ENCODE data around the gene BARX2.
A peak's percentile ranks its signal among the peaks of the same experiment; 100 is the strongest.

BARX2 gene

DNA sequence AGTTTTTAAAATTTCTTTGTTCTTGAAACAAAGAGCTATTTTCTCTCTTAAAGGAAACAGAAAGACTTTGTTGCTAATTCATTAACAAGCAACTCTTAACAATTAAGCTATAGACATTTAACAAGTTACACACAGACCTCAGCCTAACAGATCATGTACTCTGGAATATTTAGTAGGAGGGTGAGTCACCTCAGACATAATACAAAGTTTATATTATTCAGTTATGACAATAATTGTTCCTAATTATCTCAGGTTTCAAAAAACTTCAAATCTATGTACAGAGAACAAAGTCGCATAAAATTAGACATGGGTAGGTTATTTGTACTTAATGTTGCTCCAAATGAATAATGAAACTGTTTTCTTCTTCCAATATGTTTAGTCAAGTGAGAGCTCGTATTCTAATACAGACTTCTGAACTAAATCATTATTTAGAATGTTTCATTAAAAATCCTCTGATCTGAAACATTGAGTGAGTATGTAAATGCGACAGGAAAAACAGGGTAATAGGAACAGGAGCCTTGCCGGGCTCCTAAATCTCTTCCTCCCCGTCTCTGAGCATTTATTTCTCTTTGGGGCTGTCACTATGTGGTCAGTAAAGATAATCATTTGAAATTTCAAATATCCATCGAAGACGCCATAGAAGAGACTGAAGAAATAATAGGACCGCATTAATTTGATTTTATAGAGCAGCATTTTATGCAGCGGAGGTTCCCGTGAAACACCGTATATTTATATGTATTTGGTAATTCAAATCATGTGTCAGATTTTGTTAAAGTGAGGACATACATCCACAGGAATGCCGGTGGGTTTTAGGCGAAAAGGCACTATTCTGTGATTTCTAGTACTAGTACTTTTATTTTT lies 8.7 kb upstream of the BARX2 start:
- no peak overlapping the region for H3K4me3 Mint-ChIP-seq
- DNase-seq = no peak
- peaks cover 65% of the 10 kb centered on the region for H3K27me3 Mint-ChIP-seq
- no peak overlapping the region for H3K27ac Mint-ChIP-seq
- no peak for ATAC-seq
- no peaks in the 10 kb centered on the region for H3K9me3 Mint-ChIP-seq
- peaks cover 3% of the 10 kb centered on the region for H3K4me1 Mint-ChIP-seq

DNA sequence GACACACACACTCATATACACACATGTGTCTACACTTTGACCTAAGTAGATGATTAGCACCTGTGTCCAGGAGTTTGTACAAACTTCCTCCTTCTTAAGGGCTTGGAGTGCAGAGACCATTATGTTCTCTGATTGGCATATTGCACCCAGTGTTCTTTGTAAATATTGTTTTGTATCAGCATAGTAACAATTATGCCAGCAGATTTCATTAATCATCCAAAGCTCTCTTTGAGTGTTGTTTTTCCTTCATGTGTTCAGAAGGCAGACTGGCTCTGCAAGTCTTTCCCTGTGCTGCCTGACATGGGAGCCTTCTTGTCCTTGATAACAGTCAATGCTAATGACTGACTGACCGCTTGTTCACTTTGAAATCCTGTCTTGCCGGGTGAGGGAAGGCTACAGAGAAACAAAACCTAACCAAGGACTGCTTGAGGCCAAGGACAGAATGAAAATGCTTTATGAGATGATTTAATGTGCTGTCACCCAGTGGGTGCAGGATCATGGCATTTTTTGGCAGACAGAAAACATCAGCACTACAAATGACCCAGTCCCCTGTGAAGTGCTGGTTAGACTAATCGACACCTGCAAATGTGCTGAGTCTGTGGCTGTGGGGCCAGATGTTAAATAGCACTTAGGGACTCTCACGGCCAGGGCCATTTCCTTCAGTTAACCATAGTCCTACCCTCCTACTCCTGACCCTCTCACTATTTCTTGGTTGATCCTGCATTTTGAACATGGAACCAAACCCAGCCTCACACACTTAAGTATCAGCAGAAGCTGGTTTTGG lies 6.6 kb upstream of the BARX2 start:
- Mint-ChIP-seq H3K4me3 (no peak overlapping the region), H3K27me3 (peaks cover 86% of the 10 kb centered on the region), H3K27ac (no peak overlapping the region), H3K9me3 (no peaks in the 10 kb centered on the region), H3K4me1 (peaks cover 20% of the 10 kb centered on the region)
- no peak for ATAC-seq
- DNase-seq = no peak

GRCh38 chr11:129370715-129371114 lies 4.9 kb upstream of the BARX2 start:
- H3K4me3 Mint-ChIP-seq = no peak overlapping the region
- no peak overlapping the region for H3K27ac Mint-ChIP-seq
- peaks cover 98% of the 10 kb centered on the region for H3K27me3 Mint-ChIP-seq
- DNase-seq = no peak
- peaks cover 33% of the 10 kb centered on the region for H3K4me1 Mint-ChIP-seq
- no peak for ATAC-seq
- no peaks in the 10 kb centered on the region for H3K9me3 Mint-ChIP-seq

DNA sequence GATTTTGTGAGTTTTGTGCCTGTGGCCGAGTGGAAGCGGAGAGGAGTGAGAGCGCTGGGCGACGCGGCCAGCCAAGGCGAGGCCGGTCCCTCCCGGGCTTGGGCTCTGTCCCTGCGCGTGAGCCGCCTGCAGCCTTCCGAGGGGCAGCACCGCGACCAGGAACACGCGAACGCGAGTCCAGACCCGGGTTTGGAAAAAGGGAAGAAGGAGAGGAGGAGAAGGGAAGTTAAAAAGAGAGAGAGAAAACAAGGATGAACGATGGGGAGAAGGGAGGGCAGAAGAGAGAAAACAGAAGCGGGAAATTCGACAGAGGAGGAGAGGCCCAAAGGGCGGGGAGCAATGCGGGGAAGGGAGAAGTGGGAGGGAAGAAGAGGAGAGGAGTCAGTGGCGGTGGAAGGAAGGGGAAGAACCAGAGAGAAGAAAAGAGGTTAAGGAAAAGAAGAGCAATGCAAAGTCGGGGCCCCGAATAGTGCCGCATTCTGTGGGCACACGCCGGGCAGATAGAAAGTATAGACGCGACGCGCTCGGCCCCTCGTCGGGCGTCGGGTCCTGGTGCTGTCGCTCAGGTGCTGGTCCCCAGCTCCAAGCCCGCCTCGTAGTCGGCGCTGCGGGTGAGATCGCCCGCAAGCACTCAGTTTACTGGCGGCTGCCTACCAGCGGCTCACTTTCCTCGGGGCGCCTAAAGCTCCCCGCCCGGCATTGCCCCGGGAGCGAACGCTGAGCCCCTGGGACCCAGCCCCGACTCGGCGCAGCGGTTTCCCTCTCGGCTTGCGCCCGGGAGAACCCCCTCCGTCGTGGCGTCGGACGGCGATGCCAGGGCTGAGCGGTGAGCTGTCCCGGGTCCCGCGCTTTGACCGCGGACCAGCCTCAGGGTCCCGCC lies 2.8 kb upstream of the BARX2 start:
- peaks cover 41% of the 10 kb centered on the region for H3K4me1 Mint-ChIP-seq
- no peak overlapping the region for H3K27ac Mint-ChIP-seq
- DNase-seq (peak in 1 of 2 donors; percentile 16), ATAC-seq (no peak)
- no peaks in the 10 kb centered on the region for H3K9me3 Mint-ChIP-seq
- peak overlapping the region; percentile 78 to 80 for H3K4me3 Mint-ChIP-seq
- H3K27me3 Mint-ChIP-seq = peaks cover 98% of the 10 kb centered on the region

GRCh38 chr11:129373489-129373953 lies 2.1 kb upstream of the BARX2 start:
- H3K4me3 Mint-ChIP-seq = peak overlapping the region; percentile 78
- no peak for ATAC-seq
- H3K27ac Mint-ChIP-seq = no peak overlapping the region
- no peaks in the 10 kb centered on the region for H3K9me3 Mint-ChIP-seq
- no peak for DNase-seq
- peaks cover 41% of the 10 kb centered on the region for H3K4me1 Mint-ChIP-seq
- peaks cover 98% of the 10 kb centered on the region for H3K27me3 Mint-ChIP-seq

- H3K9me3 Mint-ChIP-seq = no peaks in the 10 kb centered on the region
- H3K27me3 Mint-ChIP-seq = peaks cover 96% of the 10 kb centered on the region
- ATAC-seq (no peak), DNase-seq (peak in 1 of 2 donors; percentile 17)
- no peak overlapping the region for H3K27ac Mint-ChIP-seq
- peaks cover 41% of the 10 kb centered on the region for H3K4me1 Mint-ChIP-seq
- peak overlapping the region; percentile 78 for H3K4me3 Mint-ChIP-seq
Measured at GRCh38 chr11:129374081-129374992, 1.3 kb upstream of the BARX2 start.

DNA sequence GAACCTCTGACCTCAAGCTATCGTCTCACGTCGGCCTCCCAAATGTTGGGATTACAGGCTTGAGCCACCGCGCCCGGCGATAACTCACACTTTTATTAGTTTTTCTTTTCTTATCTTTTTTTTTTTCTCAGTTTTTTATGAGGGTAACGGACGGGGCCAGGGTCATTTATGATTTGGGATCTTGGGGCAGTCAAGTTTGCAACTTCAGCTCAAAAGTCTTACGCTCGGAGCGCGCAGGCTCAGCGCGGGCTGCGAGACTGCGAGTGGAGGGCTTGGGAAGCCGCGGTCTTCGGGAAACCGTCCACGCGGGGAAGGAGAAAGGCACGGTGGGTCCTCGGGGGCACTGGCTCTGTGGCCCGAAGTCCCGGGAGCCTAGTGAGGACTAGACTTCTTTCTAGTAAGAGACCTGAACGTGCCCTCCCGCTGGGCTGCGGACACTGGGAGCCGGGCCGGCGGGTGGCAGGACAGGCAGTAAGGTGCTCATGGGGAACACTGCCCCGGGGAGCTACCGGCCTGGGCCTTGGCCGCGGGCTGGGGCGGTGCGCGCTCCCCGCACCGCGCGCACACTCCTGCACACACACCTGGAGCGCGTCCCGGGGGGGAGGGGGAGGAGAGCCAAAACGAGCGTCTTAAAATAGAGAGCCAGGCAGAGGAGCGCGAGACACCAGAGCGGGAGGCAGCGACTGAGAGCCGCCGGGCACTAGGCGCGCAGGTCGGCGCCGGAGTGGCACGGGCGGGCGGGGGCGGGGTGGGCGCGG lies 476 bp upstream of the BARX2 start:
- peak overlapping the region; percentile 78 for H3K4me3 Mint-ChIP-seq
- ATAC-seq (peak; percentile 67), DNase-seq (peak in 1 of 2 donors; percentile 26)
- no peaks in the 10 kb centered on the region for H3K9me3 Mint-ChIP-seq
- H3K27ac Mint-ChIP-seq = no peak overlapping the region
- peaks cover 41% of the 10 kb centered on the region for H3K4me1 Mint-ChIP-seq
- H3K27me3 Mint-ChIP-seq = peaks cover 94% of the 10 kb centered on the region

- H3K4me1 Mint-ChIP-seq = peaks cover 40% of the 10 kb centered on the region
- no peak for ATAC-seq
- DNase-seq = no peak
- no peaks in the 10 kb centered on the region for H3K9me3 Mint-ChIP-seq
- peak overlapping the region in 1 of 2 donors; percentile 70 for H3K4me3 Mint-ChIP-seq
- peaks cover 90% of the 10 kb centered on the region for H3K27me3 Mint-ChIP-seq
- no peak overlapping the region for H3K27ac Mint-ChIP-seq
Measured at GRCh38 chr11:129376658-129377341, 1.2 kb downstream of the BARX2 start.

GRCh38 chr11:129377739-129378138 lies 2.1 kb downstream of the BARX2 start:
- H3K4me3 Mint-ChIP-seq = no peak overlapping the region
- ATAC-seq = no peak
- H3K27me3 Mint-ChIP-seq = peaks cover 87% of the 10 kb centered on the region

GRCh38 chr11:129380413-129380812 lies 4.8 kb downstream of the BARX2 start:
- no peak for ATAC-seq
- no peak for DNase-seq
- Mint-ChIP-seq H3K27ac (no peak overlapping the region), H3K4me3 (no peak overlapping the region), H3K27me3 (peaks cover 85% of the 10 kb centered on the region), H3K9me3 (no peaks in the 10 kb centered on the region), H3K4me1 (peaks cover 9% of the 10 kb centered on the region)

More at GRCh38 chr11:129377739-129378138, 2.1 kb downstream of the BARX2 start:
- Mint-ChIP-seq H3K9me3 (no peaks in the 10 kb centered on the region), H3K4me1 (peaks cover 31% of the 10 kb centered on the region), H3K27ac (no peak overlapping the region)
- no peak for DNase-seq

DNA sequence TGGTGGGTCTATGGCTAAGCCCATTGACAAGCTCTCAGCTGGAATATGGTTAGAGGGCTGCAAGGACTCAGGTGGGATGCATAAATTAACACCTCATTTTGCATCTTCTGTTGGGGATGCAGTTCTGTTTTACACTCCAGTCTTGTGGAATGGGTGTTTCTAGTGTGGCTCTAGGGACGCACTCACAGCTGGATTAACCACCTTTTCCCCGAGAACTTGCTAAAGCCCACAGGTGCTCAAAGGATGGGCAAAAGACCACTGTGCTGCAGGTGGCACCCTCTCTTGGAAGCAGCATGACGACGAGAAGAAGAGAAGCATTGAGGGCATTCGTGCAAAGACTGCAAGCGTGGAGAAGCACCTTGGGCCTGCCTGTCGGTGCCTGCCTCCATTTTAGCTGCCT lies 6.9 kb downstream of the BARX2 start:
- Mint-ChIP-seq H3K9me3 (no peaks in the 10 kb centered on the region), H3K27ac (peak overlapping the region in 1 of 2 donors; percentile 54), H3K27me3 (peaks cover 76% of the 10 kb centered on the region), H3K4me1 (no peaks in the 10 kb centered on the region), H3K4me3 (no peak overlapping the region)
- ATAC-seq = no peak
- DNase-seq = no peak

DNA sequence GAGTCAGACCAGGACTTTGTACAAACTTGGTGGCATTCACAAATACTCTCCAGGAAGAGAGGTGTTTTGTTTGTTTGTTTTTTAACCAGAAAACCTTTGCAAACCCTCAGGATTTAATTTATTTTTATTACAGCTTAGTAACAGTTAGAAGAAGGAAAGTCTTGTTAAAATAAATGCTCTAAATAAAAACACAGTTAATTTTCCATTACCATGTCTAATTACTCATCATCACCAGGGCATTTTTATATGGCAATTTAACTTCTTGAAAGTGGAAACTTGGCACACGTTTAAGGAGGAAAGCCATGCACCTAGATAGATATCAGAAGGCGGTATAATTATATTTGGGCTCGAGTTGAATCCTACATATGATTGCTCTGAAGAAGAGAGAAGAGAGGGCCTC lies 7.4 kb downstream of the BARX2 start:
- no peak for ATAC-seq
- DNase-seq = no peak
- peaks cover 76% of the 10 kb centered on the region for H3K27me3 Mint-ChIP-seq
- H3K4me1 Mint-ChIP-seq = no peaks in the 10 kb centered on the region
- no peak overlapping the region for H3K27ac Mint-ChIP-seq
- H3K4me3 Mint-ChIP-seq = no peak overlapping the region
- H3K9me3 Mint-ChIP-seq = no peaks in the 10 kb centered on the region

DNA sequence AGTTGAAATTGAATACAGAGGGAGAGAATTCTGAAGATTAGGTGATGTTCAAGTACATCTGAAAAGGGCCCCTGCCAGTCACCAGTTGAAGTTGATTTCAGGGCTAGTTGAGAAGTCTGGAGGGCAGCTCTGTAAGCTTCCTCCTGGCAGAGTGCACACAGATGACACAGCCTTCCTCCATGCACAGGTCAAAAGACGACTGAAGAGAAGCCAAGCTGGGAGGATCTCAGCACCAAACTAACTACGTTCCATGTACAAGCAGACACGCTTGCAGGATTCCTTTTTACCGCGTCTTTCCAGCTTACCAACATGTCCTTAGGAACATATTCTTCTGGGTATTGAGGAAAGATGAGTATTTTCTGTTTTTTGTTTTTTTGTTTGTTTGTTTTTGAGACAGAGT lies 7.9 kb downstream of the BARX2 start:
- no peak overlapping the region for H3K27ac Mint-ChIP-seq
- no peaks in the 10 kb centered on the region for H3K9me3 Mint-ChIP-seq
- no peaks in the 10 kb centered on the region for H3K4me1 Mint-ChIP-seq
- H3K4me3 Mint-ChIP-seq = no peak overlapping the region
- ATAC-seq (no peak), DNase-seq (no peak)
- H3K27me3 Mint-ChIP-seq = peaks cover 76% of the 10 kb centered on the region

Data from stimulated activated naive CD8-positive, alpha-beta T cell treated with anti-CD3 and anti-CD28 coated beads, Interleukin-15, amount 100 ng/mL, for 72 hours (primary cell).